Renal cortical epithelial cell (primary cell): ENCODE data around the gene NINJ2. TPM values are rescaled to one million over a fixed set of nuclear protein-coding genes. Genes with fewer than 3 reads are reported as not detected.
A peak's percentile ranks its signal among the peaks of the same experiment; 100 is the strongest.
"Not testable (repeated sequence)": the region's sequence is repeated elsewhere in the genome, so short reads cannot be mapped to it uniquely, and the experiment has no call there.

Experiments used
- DNase-seq: peaks from one replicate; pipeline ENCODE4 v3.0.0-alpha.2; 2011; ENCODE audit warnings: low read depth
- total RNA-seq: library from RNA; depleted of rRNA; stranded (reverse); fragments of >200 nt; gene quantifications from 2 replicates; pipeline ENCODE4 v1.2.3, GENCODE V29; 2014

NINJ2 gene
- total RNA-seq: 0.60 TPM in 1 of 2 replicates, not detected in the other

DNA sequence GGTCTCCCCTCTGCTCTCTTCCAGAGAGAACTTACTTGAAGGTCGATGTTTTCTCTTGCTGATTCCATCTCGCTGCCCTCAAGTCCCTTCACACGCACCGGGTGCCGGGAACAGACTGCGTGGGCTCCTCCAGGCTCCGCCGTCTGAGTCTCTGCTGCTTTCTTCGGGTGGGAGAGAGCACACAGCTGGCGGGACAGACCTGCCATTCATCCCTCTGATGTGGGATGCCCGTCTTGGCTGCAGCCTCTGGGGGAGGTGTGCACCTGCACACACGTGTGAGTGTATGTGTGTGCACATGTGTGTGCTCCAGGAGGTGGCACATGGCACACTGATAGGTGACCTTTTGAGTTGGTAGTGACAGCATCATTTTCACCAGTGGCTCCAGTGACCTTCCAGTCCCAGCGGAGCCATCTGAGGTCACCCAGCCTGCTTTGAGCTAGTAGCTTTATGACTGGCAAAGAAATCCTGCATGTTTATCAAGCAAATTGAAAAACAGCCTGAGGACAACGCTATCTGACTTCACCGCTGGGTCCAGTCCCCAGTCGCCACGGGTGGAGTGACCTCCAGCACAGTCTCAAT lies at the start of gene NINJ2:
Gene NINJ2 (minus strand): TSS at position 153 of the 579 bp plus-strand sequence. CDS start 85 bp downstream, at position 68.
- no peak for DNase-seq

DNA sequence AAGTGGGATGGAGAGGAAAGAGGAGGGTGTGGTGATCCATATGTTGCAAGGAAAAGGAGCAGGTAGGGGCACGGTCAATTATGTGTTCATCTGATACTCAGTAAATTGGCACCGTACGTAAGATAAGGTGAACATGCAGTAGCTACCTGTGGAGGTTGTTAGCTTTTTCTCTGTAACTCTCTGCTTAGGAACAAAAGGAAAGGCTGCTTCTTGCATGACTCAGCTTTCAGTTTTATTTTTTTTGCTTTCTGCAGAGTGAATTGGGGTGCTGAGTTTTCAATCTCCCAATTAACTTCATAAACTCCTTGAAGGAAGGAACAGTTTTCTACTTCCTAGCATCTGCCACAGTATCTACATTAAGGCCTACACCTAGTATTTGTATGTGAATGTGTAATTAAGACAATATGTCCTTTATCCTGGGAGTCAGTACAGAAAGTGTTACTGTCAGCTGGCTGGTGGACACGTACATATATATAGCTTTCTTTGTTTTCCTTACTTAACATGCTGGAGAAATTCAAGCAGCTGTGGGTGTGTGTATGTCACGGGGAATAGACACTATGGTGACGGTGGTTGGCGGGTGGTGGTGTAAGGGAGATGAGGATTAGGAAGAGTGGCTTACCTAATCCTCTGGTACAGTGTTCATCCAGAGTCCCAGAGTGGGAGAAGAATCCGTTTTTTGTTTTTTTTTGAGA lies 49.1 kb upstream of the NINJ2 start:
- peak; percentile 29 for DNase-seq

- DNase-seq: no peak
These were observed 46.3 kb upstream of the NINJ2 start for GRCh38 chr12:709455-710020.

- DNase-seq: not testable (repeated sequence)
These were observed 44.8 kb upstream of the NINJ2 start for GRCh38 chr12:708084-708483.

DNA sequence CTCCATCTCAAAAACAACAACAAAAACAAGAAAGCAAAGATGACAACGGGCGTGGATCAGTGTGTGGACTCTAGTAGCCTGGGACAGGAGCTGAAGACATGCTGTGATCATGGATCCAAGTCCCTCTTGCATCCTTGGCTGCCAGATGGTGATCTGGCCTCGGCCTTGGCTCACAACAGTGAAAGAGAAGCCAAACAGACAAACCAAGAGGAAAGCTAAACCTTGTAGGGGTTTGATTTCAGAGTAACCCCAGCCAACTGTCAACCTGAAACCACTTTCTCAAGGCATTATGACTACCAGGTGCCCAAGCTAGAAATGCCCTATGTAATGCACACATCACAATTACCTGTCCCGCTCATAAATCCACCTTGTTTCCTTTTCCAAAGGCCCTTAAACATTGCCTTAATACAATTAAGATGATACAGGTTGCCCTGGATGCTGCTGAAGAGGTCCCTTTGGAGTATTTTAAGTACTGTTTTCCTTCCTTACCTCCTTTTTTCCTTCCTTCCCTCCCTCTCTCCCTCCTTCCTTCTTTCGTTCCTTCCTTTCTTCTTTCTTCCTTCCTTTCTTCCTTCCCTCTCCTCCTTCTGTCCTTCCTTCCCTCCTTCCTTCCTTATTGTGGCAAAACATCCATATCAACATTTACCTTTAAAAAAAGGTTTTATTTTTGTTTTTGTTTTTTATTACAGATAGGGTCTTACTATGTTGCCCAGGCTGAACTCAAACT lies 41.4 kb upstream of the NINJ2 start:
- DNase-seq: no peak

DNA sequence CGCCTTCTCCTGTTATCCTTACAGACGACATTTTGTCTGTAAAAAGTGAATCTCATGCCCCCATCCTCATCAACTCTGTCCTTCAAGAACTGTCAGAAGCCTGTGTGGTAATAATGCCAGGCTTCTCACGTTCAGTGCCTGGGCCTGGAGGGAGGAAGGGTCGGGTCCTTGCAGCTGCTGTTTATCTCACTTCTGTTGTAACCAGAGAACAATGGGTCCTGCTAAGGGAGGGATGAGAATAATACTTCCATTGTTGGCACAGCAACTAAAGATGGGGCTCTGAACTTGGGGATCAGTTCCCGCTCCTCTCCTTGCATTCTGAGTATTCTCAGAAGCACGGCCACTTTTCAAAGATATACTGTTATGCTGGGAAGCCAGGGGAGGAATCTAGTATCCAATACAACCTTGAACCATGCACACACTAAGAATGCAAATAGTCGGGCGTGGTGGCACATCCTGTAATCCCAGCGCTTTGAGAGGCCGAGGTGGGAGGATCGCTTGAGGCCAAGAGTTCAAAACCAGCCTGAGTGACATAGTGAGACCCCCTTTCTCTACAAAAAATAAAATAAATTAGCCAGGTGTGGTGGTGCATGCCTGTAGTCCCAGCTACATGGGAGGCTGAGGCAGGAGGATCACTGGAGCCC lies 38.8 kb upstream of the NINJ2 start:
- DNase-seq: no peak

DNA sequence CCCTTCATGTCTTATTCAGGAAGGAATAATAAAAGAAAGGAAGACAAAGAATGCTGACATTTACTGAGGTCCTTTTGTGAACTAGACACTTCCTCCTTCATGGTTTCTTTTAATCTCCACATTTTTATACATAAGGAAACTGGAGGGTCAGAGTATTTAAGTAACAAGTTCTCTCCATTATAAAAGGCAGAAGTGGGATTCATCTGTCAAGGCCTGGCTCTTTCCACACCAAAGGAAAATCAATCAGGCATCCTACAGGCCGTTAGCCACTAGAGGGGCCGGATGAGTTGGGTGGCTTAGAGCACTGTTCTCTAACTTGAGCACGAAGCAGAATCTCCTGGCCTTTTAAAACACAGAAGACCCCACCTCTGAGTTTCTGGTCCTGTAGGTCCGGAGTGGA lies 36.8 kb upstream of the NINJ2 start:
- DNase-seq: no peak

DNA sequence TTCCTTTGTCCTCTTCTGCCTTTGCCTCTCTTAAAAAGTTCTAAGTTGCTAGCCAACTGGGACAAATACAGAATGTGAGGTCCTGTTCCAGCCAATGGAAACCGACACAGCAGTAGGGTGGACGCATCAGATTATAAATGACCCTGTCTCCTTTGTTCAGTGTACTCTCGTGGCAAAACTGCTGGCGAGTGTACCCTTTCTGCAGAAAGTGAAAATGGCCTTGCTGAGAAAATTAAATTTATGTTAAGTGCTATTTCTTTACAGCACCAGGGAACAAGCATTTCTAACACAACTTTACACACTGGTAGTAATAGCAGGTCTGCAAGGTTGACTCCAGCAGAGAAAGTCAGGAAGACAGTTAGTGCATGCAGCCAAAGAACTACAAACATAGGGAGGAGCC lies 35.0 kb upstream of the NINJ2 start:
- not testable (repeated sequence) for DNase-seq

GRCh38 chr12:697481-697880 lies 34.2 kb upstream of the NINJ2 start:
- DNase-seq: no peak

DNA sequence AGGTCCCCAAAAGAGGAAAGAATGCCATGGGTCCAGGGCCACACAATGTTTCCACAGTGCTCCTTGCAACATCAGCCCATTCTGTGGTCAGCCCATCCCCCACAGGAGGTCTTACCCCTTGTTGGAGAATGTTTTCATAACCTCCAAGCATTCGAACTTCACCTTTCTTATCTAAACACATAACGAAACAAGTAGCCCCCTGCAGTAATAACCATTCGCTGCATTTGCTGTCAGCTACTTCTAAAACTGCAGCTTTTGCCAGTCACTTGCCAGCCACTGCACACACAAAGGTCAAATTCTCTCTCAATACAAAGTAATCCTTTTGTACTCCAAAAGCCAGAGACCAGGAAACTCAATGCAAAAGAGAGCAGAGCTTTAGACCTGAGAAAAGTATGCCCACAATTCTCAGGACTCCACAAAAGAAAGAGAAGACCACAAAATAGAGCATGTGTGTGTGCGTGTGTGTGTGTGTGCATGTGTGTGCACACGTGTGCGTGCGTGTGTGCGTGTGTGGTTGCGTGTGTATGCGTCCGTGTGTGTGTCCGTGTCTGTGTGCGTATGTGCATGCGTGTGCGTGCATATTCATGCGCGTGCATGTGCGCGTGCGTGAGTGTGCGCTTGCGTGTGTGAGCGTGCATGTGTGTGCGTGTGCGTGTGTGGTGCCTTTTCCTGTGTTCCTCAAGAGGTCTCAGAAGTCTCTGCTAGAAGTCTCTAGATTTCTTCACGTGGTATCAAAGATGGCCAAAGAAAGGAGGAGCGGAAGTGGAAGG lies 31.7 kb upstream of the NINJ2 start:
- DNase-seq: peak; percentile 7

- DNase-seq: no peak
These were observed 30.8 kb upstream of the NINJ2 start for GRCh38 chr12:693934-694533.

DNA sequence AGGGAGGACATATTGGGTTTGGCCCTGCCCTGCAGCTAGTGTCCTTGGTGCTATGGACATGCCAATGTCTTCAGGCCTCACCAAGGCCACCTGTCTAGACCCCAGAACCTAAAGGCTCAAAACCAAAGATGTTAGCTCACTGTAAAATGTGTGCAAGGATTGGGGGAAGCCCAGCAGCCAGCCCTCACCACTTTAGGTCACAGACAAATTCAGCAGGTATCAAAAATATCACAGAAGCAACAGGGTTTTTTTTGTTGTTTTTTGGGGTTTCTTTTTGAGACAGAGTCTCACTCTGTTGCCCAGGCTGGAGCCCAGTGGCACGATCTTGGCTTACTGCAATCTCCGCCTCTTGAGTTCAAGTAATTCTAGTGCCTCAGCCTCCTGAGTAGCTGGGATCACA lies 29.0 kb upstream of the NINJ2 start:
- DNase-seq: no peak

DNA sequence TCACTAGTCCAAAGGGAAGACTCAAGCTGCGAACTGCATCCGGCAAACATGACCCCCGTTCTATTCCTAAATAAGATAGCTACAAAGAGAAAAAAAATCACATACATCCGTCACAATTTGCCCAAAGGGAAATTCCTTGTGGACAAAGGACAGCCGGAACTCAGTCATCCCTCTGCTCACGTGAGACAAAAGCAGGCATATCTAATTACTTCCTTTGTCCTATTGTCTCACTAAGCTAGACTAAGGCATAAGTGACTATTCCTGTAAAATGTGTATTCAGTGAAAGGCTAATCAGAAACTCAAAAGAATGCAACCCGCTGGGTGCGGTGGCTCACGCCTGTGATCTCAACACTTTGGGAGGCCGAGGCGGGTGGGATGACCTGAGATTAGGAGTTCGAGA lies 27.2 kb upstream of the NINJ2 start:
- no peak for DNase-seq

DNA sequence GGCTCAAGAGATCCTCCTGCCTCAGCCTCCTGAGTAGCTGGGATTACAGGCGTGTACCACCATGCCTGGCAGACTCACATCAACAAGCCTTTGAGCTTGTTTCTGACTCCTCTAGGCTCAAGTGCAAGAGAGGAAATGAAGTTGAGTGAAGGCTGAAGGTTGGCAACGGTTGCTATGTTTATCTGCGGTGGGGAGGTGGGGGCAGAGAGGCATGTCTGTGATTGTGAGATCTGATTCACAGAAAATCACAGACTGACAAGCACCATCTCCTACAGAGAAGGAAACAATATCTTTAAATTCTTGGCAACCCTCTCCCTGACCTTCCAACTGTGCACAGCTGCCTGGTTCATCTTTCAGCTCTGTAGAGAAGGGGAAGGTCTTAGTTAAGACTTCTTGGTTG lies 22.1 kb upstream of the NINJ2 start:
- DNase-seq: peak; percentile 88

DNA sequence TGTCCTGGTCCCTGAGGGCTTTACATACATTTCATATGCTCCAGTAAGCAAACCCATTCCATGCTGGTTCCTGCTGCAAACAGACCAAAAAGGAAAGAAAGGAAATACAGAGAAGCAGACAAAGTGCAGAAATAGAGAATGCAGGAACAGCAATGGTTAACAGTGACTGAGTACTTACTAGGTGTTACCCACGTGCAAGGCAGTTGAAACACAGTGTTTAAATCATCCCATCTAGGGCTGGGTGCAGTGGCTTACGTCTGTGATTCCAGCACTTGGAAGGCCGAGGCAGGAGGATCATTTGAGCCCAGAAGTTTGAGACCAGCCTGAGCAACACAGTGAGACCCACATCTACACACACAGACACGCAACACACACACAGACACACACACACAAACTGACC lies 21.2 kb upstream of the NINJ2 start:
- no peak for DNase-seq

DNA sequence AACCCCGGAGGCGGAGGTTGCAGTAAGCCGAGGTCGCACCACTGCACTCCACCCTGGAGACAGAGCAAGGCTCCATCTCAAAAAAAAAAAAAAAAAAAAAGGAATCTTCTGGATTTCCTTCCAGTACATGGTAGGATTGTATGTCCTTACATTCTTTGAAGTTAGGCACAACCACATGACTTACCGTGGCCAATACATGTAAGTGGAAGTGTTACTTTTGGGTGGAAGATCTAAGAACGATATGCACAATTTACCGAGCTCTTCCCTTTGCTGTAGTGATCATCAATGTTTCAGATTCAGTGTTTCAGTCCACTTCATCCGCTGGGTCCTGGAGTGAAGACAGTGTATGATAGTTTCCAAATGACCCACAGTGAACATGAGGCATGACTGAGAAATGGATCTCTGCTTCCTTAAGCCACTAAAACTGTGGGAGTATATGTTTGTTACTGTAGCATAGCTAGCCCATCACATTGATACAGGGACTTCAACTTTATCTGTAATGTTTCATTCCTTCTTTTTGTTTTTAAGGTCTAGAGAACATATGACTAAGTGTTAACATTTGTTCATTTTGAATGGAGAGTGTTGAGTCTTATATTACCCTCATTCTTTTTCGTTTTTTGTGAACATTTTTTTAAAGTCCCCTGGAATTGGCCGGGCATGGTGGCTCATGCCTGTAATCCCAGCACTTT lies 18.5 kb upstream of the NINJ2 start:
- no peak for DNase-seq

DNA sequence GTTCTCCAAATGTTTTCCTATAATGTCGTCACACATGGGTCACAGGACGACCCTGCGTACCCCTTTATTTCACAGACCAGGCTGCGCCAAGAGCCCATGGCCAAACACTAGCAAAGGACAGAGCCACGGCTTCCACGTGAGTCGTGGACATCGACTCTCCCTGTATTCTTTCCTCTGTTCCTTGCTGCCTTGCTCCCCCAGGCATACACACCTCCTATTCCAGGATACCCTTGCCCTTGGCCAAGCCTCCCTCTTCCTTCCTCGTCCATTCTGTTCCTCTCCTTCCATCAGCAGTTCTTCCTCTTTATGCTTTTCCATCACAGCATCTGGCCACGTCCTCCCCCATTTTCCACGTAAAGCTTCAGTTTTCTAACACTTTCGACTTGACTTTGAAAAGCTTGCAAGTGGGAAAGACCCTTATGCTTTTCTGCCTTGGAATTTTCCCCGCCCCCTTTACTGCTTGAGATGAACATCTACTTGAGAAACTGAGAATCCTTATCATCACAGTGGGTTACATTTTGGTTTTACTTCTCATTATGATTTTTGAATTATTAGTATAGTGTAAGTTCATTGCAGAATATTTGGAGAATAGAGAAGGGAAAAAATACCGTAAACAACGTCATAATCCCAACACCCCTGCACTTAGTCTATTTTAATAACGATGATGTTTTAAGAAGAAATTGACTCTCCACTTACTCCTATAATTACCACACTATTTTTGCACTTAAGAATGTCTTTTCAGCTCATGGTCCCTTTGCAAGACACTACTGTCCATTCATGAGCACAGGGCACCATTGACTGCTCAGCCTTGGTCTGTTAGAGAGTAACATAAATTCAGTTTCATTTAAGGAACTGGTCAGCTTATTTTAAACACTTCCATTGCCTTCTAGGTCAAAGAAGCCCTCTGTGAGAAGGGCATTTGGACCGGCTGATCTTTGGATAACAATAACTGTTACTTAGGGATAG lies 15.8 kb upstream of the NINJ2 start:
- no peak for DNase-seq

DNA sequence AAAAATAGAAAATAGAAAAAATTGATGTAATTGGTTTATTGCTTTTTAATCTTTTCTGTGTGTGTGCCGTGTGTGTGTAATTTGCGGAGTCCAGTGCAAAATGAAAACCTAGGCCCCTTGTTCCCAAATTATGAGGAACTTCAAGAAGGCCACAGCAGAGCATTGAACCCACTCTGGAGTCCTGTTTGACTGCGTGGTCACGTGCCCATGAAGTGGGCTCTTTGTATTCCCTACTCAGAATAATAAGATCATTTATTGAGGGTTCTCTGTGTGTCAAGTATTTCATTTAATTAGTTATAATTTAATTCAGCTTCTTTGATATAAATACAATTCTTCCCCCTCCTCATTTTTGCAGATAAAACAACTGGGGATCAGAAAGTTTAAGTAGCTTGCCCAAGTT lies 12.3 kb upstream of the NINJ2 start:
- no peak for DNase-seq

GRCh38 chr12:674272-674781 lies 11.1 kb upstream of the NINJ2 start:
- no peak for DNase-seq
